GM20000 (cell line): ENCODE measurements around the gene PPP1R26.
A peak's percentile ranks its signal among the peaks of the same experiment; 100 is the strongest.
"Not testable (repeated sequence)": the region's sequence is repeated elsewhere in the genome, so short reads cannot be mapped to it uniquely, and the experiment has no call there.

Experiments
- DNase-seq: peaks from one replicate; pipeline ENCODE4 v3.0.0; 2012; ENCODE audit warnings: low spot score
- TF ChIP-seq, protein P1 (sequence below): IDR thresholded peaks from 2 replicates; pipeline ENCODE4 v1.5.1; 2012; ENCODE audit warnings: mild to moderate bottlenecking, control low read depth; ENCODE audit errors: extremely low read depth, missing control alignments

Gene PPP1R26, protein sequence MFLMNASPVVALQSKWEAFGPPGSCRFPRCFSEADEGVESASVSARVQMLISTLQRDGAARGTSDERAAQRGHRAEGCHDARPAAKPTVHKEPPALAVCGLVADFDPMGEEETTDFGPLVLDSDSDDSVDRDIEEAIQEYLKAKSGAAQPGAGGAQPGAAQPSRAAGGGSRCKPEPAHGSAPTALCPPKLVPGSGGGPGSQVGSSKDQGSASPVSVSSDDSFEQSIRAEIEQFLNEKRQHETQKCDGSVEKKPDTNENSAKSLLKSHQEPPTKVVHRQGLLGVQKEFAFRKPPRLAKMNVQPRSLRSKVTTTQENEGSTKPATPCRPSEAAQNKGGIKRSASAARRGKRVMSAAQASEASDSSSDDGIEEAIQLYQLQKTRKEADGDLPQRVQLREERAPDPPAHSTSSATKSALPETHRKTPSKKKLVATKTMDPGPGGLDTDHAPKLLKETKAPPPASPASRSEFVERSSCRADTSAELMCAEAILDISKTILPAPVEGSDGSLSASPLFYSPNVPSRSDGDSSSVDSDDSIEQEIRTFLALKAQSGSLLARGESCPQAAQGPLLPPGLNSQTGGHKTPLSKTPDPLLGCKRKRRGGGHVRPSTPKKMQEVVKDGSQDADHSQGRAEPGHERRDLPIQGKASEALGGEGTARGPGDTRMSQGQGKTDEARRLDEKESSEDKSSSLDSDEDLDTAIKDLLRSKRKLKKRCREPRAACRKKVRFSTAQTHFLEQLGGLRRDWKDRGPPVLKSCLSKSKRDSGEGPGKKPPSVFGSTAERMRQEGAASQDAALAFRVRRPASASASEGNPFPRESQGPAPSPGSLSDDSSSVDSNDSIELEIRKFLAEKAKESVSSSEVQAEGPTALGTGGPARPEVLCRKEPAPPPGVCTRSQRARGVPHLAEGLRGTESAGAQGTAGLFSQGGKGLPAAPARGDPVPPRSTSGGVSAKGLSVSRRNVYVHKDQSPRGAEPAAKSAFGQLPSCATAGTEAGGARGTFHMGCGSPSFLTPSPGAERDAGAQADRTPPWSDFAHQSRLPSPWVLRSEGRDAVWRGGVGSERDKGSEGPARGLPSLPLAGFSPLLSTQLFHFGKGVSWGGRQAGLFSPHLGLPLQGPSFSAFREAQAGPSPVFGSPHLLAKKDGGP (N-terminal part only)

DNA sequence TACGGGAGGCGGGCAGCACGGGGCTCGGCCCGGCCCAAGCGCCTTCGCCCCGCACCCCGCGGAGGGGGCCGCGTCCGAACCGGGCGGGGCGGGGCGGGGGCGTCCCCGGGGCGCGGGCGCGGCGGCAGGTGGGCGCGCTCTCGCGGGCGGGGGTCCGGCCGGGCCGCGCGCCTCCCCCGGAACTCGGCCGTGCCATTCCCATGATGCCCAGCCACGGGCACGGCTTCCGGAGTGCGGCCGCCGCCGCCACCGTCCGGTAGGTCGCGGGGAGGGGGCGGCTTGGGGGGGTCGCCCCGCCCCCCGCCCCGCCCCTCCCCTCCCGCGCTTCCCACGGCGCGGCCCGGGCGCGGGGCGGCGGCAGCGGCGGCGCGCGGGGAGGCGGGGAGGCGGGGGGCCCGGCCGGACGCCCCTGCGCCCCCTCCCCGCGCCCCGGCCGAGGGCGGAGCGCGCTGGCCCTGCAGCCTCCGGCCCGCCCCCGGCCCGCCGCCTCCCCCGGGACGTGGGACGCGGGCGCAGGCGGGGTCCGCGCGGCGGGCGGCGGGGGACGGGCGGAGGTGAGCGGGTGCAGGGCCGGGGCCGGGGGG, at the start of gene PPP1R26:
TSS of gene PPP1R26 (plus strand) at position 314 of the 584 bp plus-strand sequence. CDS start 4,729 bp downstream, outside the sequence.
- TF ChIP-seq, protein P1, sequence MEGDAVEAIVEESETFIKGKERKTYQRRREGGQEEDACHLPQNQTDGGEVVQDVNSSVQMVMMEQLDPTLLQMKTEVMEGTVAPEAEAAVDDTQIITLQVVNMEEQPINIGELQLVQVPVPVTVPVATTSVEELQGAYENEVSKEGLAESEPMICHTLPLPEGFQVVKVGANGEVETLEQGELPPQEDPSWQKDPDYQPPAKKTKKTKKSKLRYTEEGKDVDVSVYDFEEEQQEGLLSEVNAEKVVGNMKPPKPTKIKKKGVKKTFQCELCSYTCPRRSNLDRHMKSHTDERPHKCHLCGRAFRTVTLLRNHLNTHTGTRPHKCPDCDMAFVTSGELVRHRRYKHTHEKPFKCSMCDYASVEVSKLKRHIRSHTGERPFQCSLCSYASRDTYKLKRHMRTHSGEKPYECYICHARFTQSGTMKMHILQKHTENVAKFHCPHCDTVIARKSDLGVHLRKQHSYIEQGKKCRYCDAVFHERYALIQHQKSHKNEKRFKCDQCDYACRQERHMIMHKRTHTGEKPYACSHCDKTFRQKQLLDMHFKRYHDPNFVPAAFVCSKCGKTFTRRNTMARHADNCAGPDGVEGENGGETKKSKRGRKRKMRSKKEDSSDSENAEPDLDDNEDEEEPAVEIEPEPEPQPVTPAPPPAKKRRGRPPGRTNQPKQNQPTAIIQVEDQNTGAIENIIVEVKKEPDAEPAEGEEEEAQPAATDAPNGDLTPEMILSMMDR: no peak
- DNase-seq: peak; percentile 61

DNA sequence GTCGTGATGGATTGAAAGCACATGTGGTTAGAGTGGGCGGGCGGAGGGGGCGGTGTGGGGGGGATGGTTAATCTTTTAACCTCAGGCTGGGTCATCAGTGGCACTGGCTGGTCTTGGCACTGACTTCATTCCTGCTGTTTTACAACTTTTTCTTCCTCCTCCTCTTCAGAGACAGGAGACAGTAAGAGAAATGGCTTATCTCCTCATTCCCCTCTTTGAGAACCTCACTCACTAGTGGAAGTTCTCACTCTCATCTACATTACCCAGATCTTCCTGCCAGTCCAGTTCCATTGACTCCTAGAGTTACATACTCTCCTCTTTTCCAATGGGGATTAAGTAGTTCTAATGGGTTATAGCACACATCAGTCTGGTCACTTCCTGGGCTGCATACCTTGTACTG, 42.3 kb upstream of the PPP1R26 start:
- TF ChIP-seq, protein P1: no peak
- DNase-seq: no peak

DNA sequence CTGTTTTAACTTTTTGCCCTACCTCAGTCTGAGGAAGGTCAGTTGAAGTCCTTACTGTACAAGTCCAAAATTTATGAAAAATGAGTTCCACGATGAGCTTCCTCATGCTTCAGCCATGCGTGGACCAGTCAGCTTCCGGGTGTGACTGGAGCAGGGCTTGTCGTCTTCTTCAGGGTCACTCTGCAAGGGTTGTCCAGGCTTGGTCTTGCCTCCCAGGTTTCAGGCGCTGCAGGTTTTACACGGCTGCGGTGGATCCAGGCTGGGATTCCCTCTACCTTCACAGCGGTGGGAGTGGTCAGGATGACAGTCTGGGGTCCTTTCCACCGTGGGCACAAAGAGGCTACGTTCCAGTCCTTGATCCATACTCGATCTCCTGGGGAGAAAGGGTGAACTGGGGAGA, 41.9 kb upstream of the PPP1R26 start:
- DNase-seq: not testable (repeated sequence)

DNA sequence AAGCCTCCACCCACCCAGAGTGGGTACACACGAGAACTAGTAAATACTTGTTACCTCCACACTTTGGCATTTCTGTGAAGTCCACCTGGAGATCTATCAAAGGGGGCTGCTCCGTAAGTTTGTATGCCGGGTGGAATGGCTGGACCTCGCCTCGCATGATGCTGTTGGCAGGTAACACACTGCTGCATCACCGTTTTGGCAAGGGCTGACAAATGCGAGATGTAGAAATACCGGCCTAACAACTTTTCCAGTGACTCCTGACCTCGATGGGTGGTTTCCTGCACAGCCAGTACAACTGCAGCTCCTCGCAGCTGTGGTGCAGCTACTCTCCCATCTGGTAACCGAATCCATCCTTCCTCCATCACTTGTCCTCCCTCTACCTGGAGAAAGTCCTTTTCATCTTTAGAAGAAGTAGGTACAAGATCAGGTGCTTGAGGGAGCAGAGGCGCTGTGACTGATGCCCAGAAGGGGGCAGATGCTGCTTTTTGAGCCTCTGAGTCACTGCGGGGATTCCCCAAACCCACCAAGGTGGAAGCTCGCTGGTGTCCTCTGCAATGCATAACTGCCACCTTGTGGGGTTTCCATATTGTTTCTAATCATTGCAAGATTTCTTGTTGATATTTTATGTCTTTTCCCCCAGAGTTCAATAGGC, 40.9 kb upstream of the PPP1R26 start:
- DNase-seq: not testable (repeated sequence)

DNA sequence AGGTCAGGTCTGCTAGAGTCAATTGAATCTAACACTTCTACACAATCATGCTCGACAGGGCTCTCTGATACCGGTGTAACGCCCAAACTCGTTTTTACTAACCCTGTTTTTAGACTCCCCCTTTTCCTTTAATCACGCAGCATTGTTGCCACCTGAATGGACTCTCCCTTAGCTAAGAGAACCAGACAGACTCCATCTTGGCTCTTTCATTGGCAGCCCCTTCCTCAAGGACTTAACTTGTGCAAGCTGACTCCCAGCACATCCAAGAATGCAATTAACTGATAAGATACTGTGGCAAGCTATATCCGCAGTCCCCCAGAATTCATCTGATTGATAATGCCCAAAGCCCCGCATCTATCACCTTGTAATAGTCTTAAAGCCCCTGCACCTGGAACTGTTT, 40.1 kb upstream of the PPP1R26 start:
- not testable (repeated sequence) for DNase-seq

DNA sequence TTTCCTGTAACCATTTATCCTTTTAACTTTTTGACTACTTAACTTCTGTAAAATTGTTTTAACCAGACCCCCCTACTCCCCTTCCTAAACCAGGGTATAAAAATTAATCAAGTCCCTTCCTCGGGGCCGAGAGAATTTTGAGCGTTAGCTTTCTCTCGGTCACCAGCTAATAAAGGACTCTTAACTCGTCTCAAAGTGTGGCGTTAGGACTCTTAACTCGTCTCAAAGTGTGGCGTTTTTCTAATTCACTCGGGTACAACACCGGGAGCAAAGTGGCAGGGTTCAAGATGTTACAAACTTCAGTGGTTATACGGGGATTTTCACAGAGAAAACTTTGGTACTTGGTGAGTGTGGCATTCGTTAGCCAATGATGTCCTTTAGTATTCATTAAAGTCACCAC, 39.7 kb upstream of the PPP1R26 start:
- TF ChIP-seq, protein P1: no peak
- DNase-seq: no peak

DNA sequence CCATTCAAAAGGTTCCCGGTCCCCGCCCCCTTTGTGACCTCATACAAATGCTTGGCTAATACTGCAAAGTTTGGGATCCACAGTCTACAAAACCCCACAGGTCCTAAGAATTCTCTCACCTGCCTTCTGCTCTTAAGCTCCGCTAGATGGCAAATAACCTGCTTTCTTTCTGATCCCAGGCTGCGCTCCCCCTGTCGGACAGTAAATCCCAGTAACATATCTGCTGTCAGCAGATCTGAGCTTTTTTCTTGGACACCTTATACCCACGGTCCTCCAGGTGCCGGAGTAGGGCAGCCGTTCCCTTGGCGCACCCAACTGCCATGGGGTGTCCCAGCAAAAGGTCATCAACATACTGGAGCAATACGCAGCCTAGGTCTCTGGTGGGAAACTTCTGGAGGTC, 39.0 kb upstream of the PPP1R26 start:
- TF ChIP-seq, protein P1: no peak
- no peak for DNase-seq

DNA sequence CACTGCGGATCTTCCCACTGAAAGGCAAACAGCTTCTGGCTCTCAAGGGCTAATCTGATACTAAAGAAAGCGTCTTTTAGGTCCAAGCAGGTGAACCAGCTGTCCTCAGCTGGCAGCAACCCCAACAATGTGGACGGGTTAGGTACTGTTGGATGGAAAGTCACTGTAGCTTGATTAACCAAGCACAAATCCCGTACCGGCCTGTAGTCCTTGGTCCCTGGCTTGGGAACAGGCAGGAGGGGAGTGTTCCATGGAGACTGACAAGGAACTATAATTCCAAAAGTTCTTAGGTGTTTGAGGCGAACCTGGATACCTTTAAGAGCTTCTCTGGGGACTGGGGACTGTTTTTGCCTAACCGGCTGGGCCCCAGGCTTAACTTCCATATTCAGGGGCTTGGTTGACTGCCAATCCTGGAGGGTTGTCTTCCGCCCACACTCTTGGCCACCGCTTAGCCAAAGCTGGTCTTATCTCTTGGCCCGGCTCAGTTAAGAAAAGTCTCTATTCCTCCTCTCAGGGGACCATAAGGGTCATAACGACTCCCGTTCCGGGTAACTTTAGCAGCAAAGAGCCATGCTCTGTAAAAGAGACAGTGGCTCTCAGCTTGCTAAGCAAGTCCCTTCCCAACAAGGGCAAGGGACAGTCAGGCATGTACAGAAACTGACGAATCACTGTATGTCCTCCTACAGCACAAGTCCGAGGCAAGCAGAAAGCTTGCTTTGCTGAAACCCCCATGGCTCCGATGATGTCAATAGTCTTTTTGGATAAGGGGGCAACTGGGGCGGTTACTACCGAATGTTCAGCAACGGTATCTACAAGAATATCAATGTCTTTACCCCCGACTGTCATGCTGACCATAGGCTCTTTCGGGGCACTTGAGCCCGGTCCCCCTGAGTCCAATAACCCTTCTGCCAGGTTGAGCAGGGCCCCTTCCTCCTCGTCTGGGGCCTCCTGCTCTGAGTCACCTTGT, 38.2 kb upstream of the PPP1R26 start:
- DNase-seq: not testable (repeated sequence)
